Measurements from ENCODE around the gene ADRA2B.
"Not testable (repeated sequence)": the region's sequence is repeated elsewhere in the genome, so short reads cannot be mapped to it uniquely, and the experiment has no call there.

Gene ADRA2B

GRCh38 chr2:96067098-96067660, 49.2 kb downstream of the ADRA2B start:
- DNase-seq (ENCODE audit: low read depth), result not testable (repeated sequence)

GRCh38 chr2:96066511-96066910, 49.9 kb downstream of the ADRA2B start:
- not testable (repeated sequence) for DNase-seq (ENCODE audit: low read depth)

DNA sequence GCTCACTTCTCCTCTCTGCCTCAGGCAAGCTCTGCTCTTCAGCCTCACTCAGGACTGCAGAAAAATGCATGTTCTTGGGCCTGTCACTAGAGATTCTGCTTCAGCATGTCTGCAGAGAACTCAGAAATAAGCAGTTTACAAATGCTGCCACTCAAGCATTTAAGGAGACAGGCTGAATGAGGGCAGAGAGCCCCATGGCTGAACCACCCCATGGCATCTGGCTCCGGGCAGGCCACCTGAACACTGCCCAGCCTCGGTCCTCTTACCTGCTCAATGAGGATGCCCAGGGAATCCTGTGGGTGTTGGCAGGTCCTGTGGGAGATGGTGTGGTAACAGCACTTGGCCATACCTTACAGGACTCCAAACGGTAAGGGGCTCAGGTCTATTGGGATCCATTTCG, 50.4 kb downstream of the ADRA2B start:
- DNase-seq (ENCODE audit: low read depth), result not testable (repeated sequence)

GRCh38 chr2:96065381-96065930, 50.9 kb downstream of the ADRA2B start:
- no peak for DNase-seq (ENCODE audit: low read depth)

- not testable (repeated sequence) for DNase-seq (ENCODE audit: low read depth)
Observed at GRCh38 chr2:96064760-96065159, 51.6 kb downstream of the ADRA2B start.

- not testable (repeated sequence) for DNase-seq (ENCODE audit: low read depth)
Observed at GRCh38 chr2:96064047-96064675, 52.2 kb downstream of the ADRA2B start.

DNA sequence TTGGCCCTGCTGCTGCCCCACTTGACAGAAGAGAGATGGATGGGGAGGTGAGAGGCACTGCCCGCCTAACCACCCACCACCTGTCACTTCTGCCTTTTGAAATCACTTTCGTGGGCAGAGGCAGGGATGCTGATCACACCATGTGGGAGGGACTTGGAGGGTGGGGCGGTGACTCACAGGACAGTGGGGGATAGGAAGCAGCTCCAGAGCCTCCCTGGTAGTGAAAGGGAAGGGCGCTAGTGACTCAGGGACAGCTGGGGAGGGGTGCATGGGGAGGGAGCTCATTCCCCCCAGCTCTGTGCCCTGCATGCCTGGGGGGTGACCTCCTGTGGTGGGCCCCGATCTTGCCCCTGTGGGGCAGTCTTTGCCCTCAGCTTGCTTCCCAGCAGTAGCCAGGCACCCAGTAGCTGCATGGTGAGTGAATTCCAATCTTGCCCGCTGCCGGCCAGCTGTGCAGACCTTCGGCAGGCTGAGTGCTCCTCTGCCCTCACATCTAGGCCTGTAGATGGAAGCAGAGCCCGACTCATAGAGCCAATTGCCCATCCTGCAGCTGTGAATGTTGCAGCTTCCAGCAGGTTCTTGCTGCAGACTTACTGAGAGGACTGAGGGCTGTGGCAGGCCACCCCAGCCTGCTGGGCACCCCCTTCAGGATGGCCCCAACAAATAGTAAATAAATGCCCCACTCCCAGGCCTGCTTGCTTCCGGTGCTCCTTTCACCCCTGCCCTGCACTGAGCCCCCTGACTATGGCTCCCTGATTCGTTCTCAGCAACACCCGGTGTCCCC, 53.1 kb downstream of the ADRA2B start:
- DNase-seq (ENCODE audit: low read depth), result peak; percentile 75

Data from ELR (cell line).